HepG2 (cell line): ENCODE results near the gene CD14. TPM values are rescaled to one million over a fixed set of nuclear protein-coding genes. Genes with fewer than 3 reads are reported as not detected.

Experiments
- ATAC-seq: fragments of 200-7000 bp; cut with Tn5 transposase; 3 replicates; pipeline ENCODE4 v1.9.1; 2020; ENCODE audit warnings: mild to moderate bottlenecking, moderate library complexity
- BruUV-seq: library from RNA; stranded (reverse); fragments of 400-500 nt; replicated peaks from 2 replicates; lab custom pipeline; 2021; lab: Mats Ljungman, UMichigan
- CTCF ChIA-PET: fragments of 300-600 bp; formaldehyde crosslinking; extraction: SDS; loops from one replicate; lab custom pipeline; 2021; ENCODE audit warnings: low total read pairs, inconsistent platforms, low intra/inter-chr PET ratio; lab: Yijun Ruan, JAX
- POLR2A ChIA-PET: fragments of 350-600 bp; sonication (Branson Sonifier 250); formaldehyde crosslinking; loops from one replicate; lab custom pipeline; 2020; ENCODE audit warnings: antibody characterized with exemption, inconsistent platforms; lab: Yijun Ruan, JAX
- DNase-seq: peaks from one replicate; pipeline ENCODE4 v3.0.0-alpha.2; 2015; ENCODE audit warnings: low spot score
- FAIRE-seq: peaks from 3 replicates; lab custom pipeline; 2011; peaks lifted over from hg19 to GRCh38; lab: Jason Lieb, UNC
- H2AFZ ChIP-seq: one replicate; pipeline ENCODE4 v1.6.1; 2011; ENCODE audit warnings: low read length, inconsistent platforms
- H3K27ac ChIP-seq: fragments of 300-600 bp; 3 replicates; pipeline ENCODE4 v1.8.0; 2011; ENCODE audit warnings: mixed run types, mild to moderate bottlenecking, mixed read lengths, low read length, inconsistent platforms; ENCODE audit not compliant: insufficient read depth; ENCODE audit errors: extremely low read length
- H3K27me3 ChIP-seq, 2 experiments: fragments of 200-600 bp in 1 of 2; 2 replicates in 1 of 2; 3 replicates in 1 of 2; pipeline versions ENCODE4 v1.6.0 to v1.8.0; 2011; ENCODE audit warnings: low read length in 2 of 2, mild to moderate bottlenecking in 2 of 2, moderate library complexity in 2 of 2, inconsistent platforms in 1 of 2; ENCODE audit not compliant: insufficient read depth in 2 of 2, control insufficient read depth in 1 of 2
- H3K36me3 ChIP-seq, 2 experiments: fragments of 200-600 bp in 1 of 2; replicated peaks in 1 of 2; 2 replicates in 1 of 2; 3 replicates in 1 of 2; pipeline versions ENCODE4 v1.5.1 to v1.8.0; 2011; ENCODE audit warnings: low read length in 2 of 2, inconsistent platforms in 1 of 2; ENCODE audit not compliant: insufficient read depth in 2 of 2, control insufficient read depth in 1 of 2
- H3K4me1 ChIP-seq: 2 replicates; pipeline ENCODE4 v1.5.1; 2012; ENCODE audit warnings: low read length, inconsistent platforms; ENCODE audit not compliant: insufficient read depth
- H3K4me2 ChIP-seq: 2 replicates; pipeline ENCODE4 v1.6.0; 2011; ENCODE audit warnings: low read depth, low read length, inconsistent platforms
- H3K4me3 ChIP-seq, 3 experiments: fragments of 200-600 bp in 1 of 3; sonication (generic), shearing (Covaris generic) in 1 of 3; replicated peaks in 1 of 3; 2 replicates each; pipeline ENCODE4 v1.5.1; 2011 to 2016; ENCODE audit warnings: low read length in 3 of 3, inconsistent platforms in 2 of 3, low read depth in 2 of 3, mild to moderate bottlenecking in 2 of 3, control low read depth in 1 of 3, mixed read lengths in 1 of 3; ENCODE audit not compliant: insufficient read depth in 1 of 3
- H3K79me2 ChIP-seq: one replicate; pipeline ENCODE4 v1.6.1; 2011; ENCODE audit warnings: low read length, inconsistent platforms; ENCODE audit not compliant: insufficient read depth
- H3K9ac ChIP-seq: 2 replicates; pipeline ENCODE4 v1.6.0; 2011; ENCODE audit warnings: mild to moderate bottlenecking, low read depth, low read length, inconsistent platforms; ENCODE audit not compliant: insufficient read depth
- H3K9me3 ChIP-seq: 2 replicates; pipeline ENCODE4 v1.5.1; 2012; ENCODE audit warnings: mild to moderate bottlenecking, low read length
- H4K20me1 ChIP-seq: 2 replicates; pipeline ENCODE4 v1.6.0; 2011; ENCODE audit warnings: inconsistent platforms, mild to moderate bottlenecking, low read length, moderate library complexity; ENCODE audit not compliant: insufficient read depth
- FUBP1 ChIP-seq: sonication (generic); formaldehyde crosslinking; IDR thresholded peaks from 2 replicates; pipeline ENCODE4 v1.5.1; 2020; ENCODE audit warnings: missing genetic modification reagents, mild to moderate bottlenecking, borderline replicate concordance
- MIER3 ChIP-seq: IDR thresholded peaks from 2 replicates; pipeline ENCODE4 v1.6.1; 2016; ENCODE audit warnings: missing compliant biosample characterization, borderline replicate concordance
- PHF5A ChIP-seq: IDR thresholded peaks from one replicate; pipeline ENCODE4 v1.6.1; 2018; ENCODE audit warnings: low read depth, missing genetic modification reagents; ENCODE audit not compliant: unreplicated experiment
- ZFAT ChIP-seq: sonication (generic); formaldehyde crosslinking; conservative IDR thresholded peaks from 2 replicates; pipeline ENCODE4 v1.8.1; 2023; ENCODE audit warnings: missing genetic modification reagents, inconsistent platforms
- ZNF263 ChIP-seq: sonication (generic); formaldehyde crosslinking; IDR thresholded peaks from 2 replicates; pipeline ENCODE4 v1.4.0; 2020; ENCODE audit warnings: missing genetic modification reagents
- ZNF850 ChIP-seq: sonication (generic); formaldehyde crosslinking; conservative IDR thresholded peaks from 2 replicates; pipeline ENCODE4 v1.9.0; 2021; ENCODE audit warnings: mild to moderate bottlenecking, missing genetic modification reagents
- WGBS: methylation state at CpG from one replicate; pipeline ENCODE4 v1.1.6; 2017; ENCODE audit warnings: low lambda C conversion rate; 5-methylcytosine and 5-hydroxymethylcytosine counted together
- in situ Hi-C: cut with HindIII; loops from 2 replicates; pipeline ENCODE4 v1.10.0; 2017; ENCODE audit warnings: low pct_unique_long_range_greater_than_20kb; ENCODE audit not compliant: extremely low pct_ligation_motif_present
- intact Hi-C: fragments of 100-400 bp; cut with micrococcal nuclease; formaldehyde crosslinking; loops from one replicate; pipeline ENCODE4 v1.10.0; 2022; ENCODE audit not compliant: unreplicated experiment
- polyA plus RNA-seq, 8 experiments: library from polyadenylated mRNA; depleted of rRNA in 3 of 8; stranded (reverse) in 7 of 8; unstranded in 1 of 8; fragments of >200 nt; fragmentation: Illumina TruSeq in 4 of 8; extraction: Trizol in 4 of 8; gene quantifications; 2 replicates each; pipeline versions ENCODE4 v1.2.1 to v1.2.3, GENCODE V29; 2011 to 2016; ENCODE audit warnings: low read depth in 4 of 8, missing spikeins in 1 of 8, mixed read lengths in 1 of 8; ENCODE audit not compliant: insufficient read depth in 1 of 8
- total RNA-seq, 5 experiments: library from RNA; depleted of rRNA; stranded (reverse); fragments of >200 nt; fragmentation: Illumina TruSeq; extraction: Trizol; gene quantifications; 2 replicates each; pipeline ENCODE4 v1.2.3, GENCODE V29; 2016; ENCODE audit warnings: low read depth in 1 of 5
- TF ChIP-seq, protein P1 (sequence below): sonication (generic); formaldehyde crosslinking; IDR thresholded peaks from 2 replicates; pipeline ENCODE4 v1.5.0; 2020; ENCODE audit warnings: missing genetic modification reagents

CD14 gene
- total and polyA plus RNA-seq, 2 of the 13 experiments (the other 11 are each of a cell fraction or from before 2014, with no cell fraction given), result 1.7 to 4.7 TPM

GRCh38 chr5:140677947-140678346, 45.0 kb upstream of the CD14 start:
- POLR2A ChIA-PET, result no interaction called here
- Histone ChIP-seq H3K4me2 (no peak overlapping the region), H3K9me3 (no peaks in the 10 kb centered on the region), H3K4me3 (no peak overlapping the region), H4K20me1 (no peaks in the 10 kb centered on the region), H3K27ac (no peak overlapping the region), H3K9ac (no peak overlapping the region), H3K36me3 (peaks cover 34 to 63% of the 10 kb centered on the region in 2 experiments; a peak in 4 of 5 replicates), H3K27me3 (no peaks in the 10 kb centered on the region), H2AFZ (no peak overlapping the region), H3K4me1 (no peaks in the 10 kb centered on the region), H3K79me2 (no peaks in the 10 kb centered on the region)
- intact Hi-C loops, result no loop called here
- no TSS peak for BruUV-seq
- TF ChIP-seq ZNF263 (CRISPR knock-in tag) (no peak), MIER3 (CRISPR knock-in tag) (no peak), ZNF850 (CRISPR knock-in tag) (no peak), ZFAT (CRISPR knock-in tag) (no peak), FUBP1 (CRISPR knock-in tag) (no peak), PHF5A (CRISPR knock-in tag) (no peak)
- TF ChIP-seq, protein P1, sequence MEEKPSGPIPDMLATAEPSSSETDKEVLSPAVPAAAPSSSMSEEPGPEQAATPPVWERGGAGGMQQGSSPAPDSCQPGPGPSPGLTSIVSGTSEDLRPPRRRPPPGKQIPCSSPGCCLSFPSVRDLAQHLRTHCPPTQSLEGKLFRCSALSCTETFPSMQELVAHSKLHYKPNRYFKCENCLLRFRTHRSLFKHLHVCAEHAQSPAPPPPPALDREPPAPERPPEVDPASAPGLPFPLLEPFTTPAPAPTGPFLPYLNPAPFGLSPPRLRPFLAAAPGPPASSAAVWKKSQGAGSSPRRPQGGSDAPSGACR (CRISPR knock-in tag), result no peak
- 98% methylated on average over 2 of the region's 3 CpGs for WGBS
- DNase-seq (no peak), ATAC-seq (no peak), FAIRE-seq (no peak)
- in situ Hi-C loops, result no loop called here
- CTCF ChIA-PET, result no interaction called here
